ENCODE measurements around the gene BNC2. TPM values are rescaled to one million over a fixed set of nuclear protein-coding genes. Genes with fewer than 3 reads are reported as not detected.

BNC2 gene
- total RNA-seq, 1 donor from 2014 or later: not detected

GRCh38 chr9:16848179-16848578, 22.3 kb downstream of the BNC2 start:
- H3K4me1 Mint-ChIP-seq (ENCODE audit: low read depth): no peaks in the 10 kb centered on the region
- no peaks in the 10 kb centered on the region for H3K9me3 Mint-ChIP-seq
- H3K27ac Mint-ChIP-seq: no peak overlapping the region
- no peaks in the 10 kb centered on the region for H3K27me3 Mint-ChIP-seq (ENCODE audit: insufficient read depth)
- no peak overlapping the region for H3K4me3 Mint-ChIP-seq
- intact Hi-C loops (cut with micrococcal nuclease): no loop called here
- H3K36me3 Mint-ChIP-seq (ENCODE audit: low read depth): no peaks in the 10 kb centered on the region
- DNase-seq (ENCODE audit: low spot score): no peak

GRCh38 chr9:16846986-16847385, 23.5 kb downstream of the BNC2 start:
- H3K4me3 Mint-ChIP-seq: no peak overlapping the region

GRCh38 chr9:16846367-16846766, 24.1 kb downstream of the BNC2 start:
- no peaks in the 10 kb centered on the region for H3K27me3 Mint-ChIP-seq (ENCODE audit: insufficient read depth)
- H3K4me3 Mint-ChIP-seq: no peak overlapping the region
- no peaks in the 10 kb centered on the region for H3K36me3 Mint-ChIP-seq (ENCODE audit: low read depth)
- no peak overlapping the region for H3K27ac Mint-ChIP-seq
- intact Hi-C loops (cut with micrococcal nuclease): no loop called here
- no peak for DNase-seq (ENCODE audit: low spot score)
- H3K4me1 Mint-ChIP-seq (ENCODE audit: low read depth): no peaks in the 10 kb centered on the region
- H3K9me3 Mint-ChIP-seq: no peaks in the 10 kb centered on the region

More at GRCh38 chr9:16846986-16847385, 23.5 kb downstream of the BNC2 start:
- H3K4me1 Mint-ChIP-seq (ENCODE audit: low read depth): no peaks in the 10 kb centered on the region
- H3K27me3 Mint-ChIP-seq (ENCODE audit: insufficient read depth): no peaks in the 10 kb centered on the region
- DNase-seq (ENCODE audit: low spot score): no peak
- H3K36me3 Mint-ChIP-seq (ENCODE audit: low read depth): no peaks in the 10 kb centered on the region
- H3K9me3 Mint-ChIP-seq: no peaks in the 10 kb centered on the region
- intact Hi-C loops (cut with micrococcal nuclease): no loop called here
- H3K27ac Mint-ChIP-seq: no peak overlapping the region

GRCh38 chr9:16834817-16835216, 35.7 kb downstream of the BNC2 start:
- no peak overlapping the region for H3K27ac Mint-ChIP-seq
- DNase-seq (ENCODE audit: low spot score): no peak
- peaks cover 7% of the 10 kb centered on the region for H3K9me3 Mint-ChIP-seq
- no peaks in the 10 kb centered on the region for H3K4me1 Mint-ChIP-seq (ENCODE audit: low read depth)
- H3K4me3 Mint-ChIP-seq: no peak overlapping the region
- H3K36me3 Mint-ChIP-seq (ENCODE audit: low read depth): no peaks in the 10 kb centered on the region
- intact Hi-C loops (cut with micrococcal nuclease): no loop called here
- H3K27me3 Mint-ChIP-seq (ENCODE audit: insufficient read depth): no peaks in the 10 kb centered on the region

- Mint-ChIP-seq H3K9me3 (peaks cover 7% of the 10 kb centered on the region), H3K27ac (no peak overlapping the region), H3K36me3 (ENCODE audit: low read depth) (no peaks in the 10 kb centered on the region), H3K4me3 (no peak overlapping the region), H3K27me3 (ENCODE audit: insufficient read depth) (no peaks in the 10 kb centered on the region), H3K4me1 (ENCODE audit: low read depth) (no peaks in the 10 kb centered on the region)
- intact Hi-C loops (cut with micrococcal nuclease): no loop called here
- no peak for DNase-seq (ENCODE audit: low spot score)
Measured at GRCh38 chr9:16833296-16833835, 37.1 kb downstream of the BNC2 start.

- intact Hi-C loops (cut with micrococcal nuclease): no loop called here
Measured at GRCh38 chr9:16832101-16832500, 38.4 kb downstream of the BNC2 start.

GRCh38 chr9:16830806-16831205, 39.7 kb downstream of the BNC2 start:
- intact Hi-C loops (cut with micrococcal nuclease): no loop called here
- Mint-ChIP-seq H3K27me3 (ENCODE audit: insufficient read depth) (peaks cover 3% of the 10 kb centered on the region), H3K4me3 (no peak overlapping the region), H3K9me3 (peaks cover 7% of the 10 kb centered on the region), H3K36me3 (ENCODE audit: low read depth) (no peaks in the 10 kb centered on the region), H3K4me1 (ENCODE audit: low read depth) (no peaks in the 10 kb centered on the region), H3K27ac (no peak overlapping the region)
- no peak for DNase-seq (ENCODE audit: low spot score)

More at GRCh38 chr9:16832101-16832500, 38.4 kb downstream of the BNC2 start:
- Mint-ChIP-seq H3K4me1 (ENCODE audit: low read depth) (no peaks in the 10 kb centered on the region), H3K4me3 (no peak overlapping the region), H3K9me3 (peaks cover 7% of the 10 kb centered on the region), H3K27me3 (ENCODE audit: insufficient read depth) (peaks cover 3% of the 10 kb centered on the region), H3K27ac (no peak overlapping the region), H3K36me3 (ENCODE audit: low read depth) (no peaks in the 10 kb centered on the region)
- DNase-seq (ENCODE audit: low spot score): no peak

GRCh38 chr9:16828340-16829281, 41.9 kb downstream of the BNC2 start:
- no peaks in the 10 kb centered on the region for H3K4me1 Mint-ChIP-seq (ENCODE audit: low read depth)
- no peak overlapping the region for H3K27ac Mint-ChIP-seq
- no peaks in the 10 kb centered on the region for H3K36me3 Mint-ChIP-seq (ENCODE audit: low read depth)
- peaks cover 3% of the 10 kb centered on the region for H3K27me3 Mint-ChIP-seq (ENCODE audit: insufficient read depth)
- peaks cover 3% of the 10 kb centered on the region for H3K9me3 Mint-ChIP-seq
- H3K4me3 Mint-ChIP-seq: no peak overlapping the region
- intact Hi-C loops (cut with micrococcal nuclease): no loop called here
- no peak for DNase-seq (ENCODE audit: low spot score)

- Mint-ChIP-seq H3K27me3 (ENCODE audit: insufficient read depth) (peaks cover 3% of the 10 kb centered on the region), H3K4me3 (no peak overlapping the region), H3K27ac (no peak overlapping the region), H3K4me1 (ENCODE audit: low read depth) (no peaks in the 10 kb centered on the region), H3K9me3 (no peaks in the 10 kb centered on the region), H3K36me3 (ENCODE audit: low read depth) (no peaks in the 10 kb centered on the region)
- DNase-seq (ENCODE audit: low spot score): no peak
- intact Hi-C loops (cut with micrococcal nuclease): no loop called here
Measured at GRCh38 chr9:16825971-16826625, 44.4 kb downstream of the BNC2 start.

GRCh38 chr9:16825331-16825725, 45.1 kb downstream of the BNC2 start:
- no peak for DNase-seq (ENCODE audit: low spot score)
- H3K27ac Mint-ChIP-seq: no peak overlapping the region
- H3K4me1 Mint-ChIP-seq (ENCODE audit: low read depth): no peaks in the 10 kb centered on the region
- H3K36me3 Mint-ChIP-seq (ENCODE audit: low read depth): no peaks in the 10 kb centered on the region
- no peaks in the 10 kb centered on the region for H3K9me3 Mint-ChIP-seq
- peaks cover 3% of the 10 kb centered on the region for H3K27me3 Mint-ChIP-seq (ENCODE audit: insufficient read depth)
- H3K4me3 Mint-ChIP-seq: no peak overlapping the region
- intact Hi-C loops (cut with micrococcal nuclease): no loop called here

- Mint-ChIP-seq H3K36me3 (ENCODE audit: low read depth) (no peaks in the 10 kb centered on the region), H3K27ac (no peak overlapping the region), H3K27me3 (ENCODE audit: insufficient read depth) (peaks cover 3% of the 10 kb centered on the region), H3K9me3 (no peaks in the 10 kb centered on the region), H3K4me3 (no peak overlapping the region), H3K4me1 (ENCODE audit: low read depth) (no peaks in the 10 kb centered on the region)
- no peak for DNase-seq (ENCODE audit: low spot score)
- intact Hi-C loops (cut with micrococcal nuclease): no loop called here
Measured at GRCh38 chr9:16824545-16825330, 45.7 kb downstream of the BNC2 start.

- H3K9me3 Mint-ChIP-seq: no peaks in the 10 kb centered on the region
- no peak for DNase-seq (ENCODE audit: low spot score)
- no peaks in the 10 kb centered on the region for H3K36me3 Mint-ChIP-seq (ENCODE audit: low read depth)
- no peak overlapping the region for H3K4me3 Mint-ChIP-seq
- intact Hi-C loops (cut with micrococcal nuclease): no loop called here
- no peak overlapping the region for H3K27ac Mint-ChIP-seq
- peaks cover 3% of the 10 kb centered on the region for H3K27me3 Mint-ChIP-seq (ENCODE audit: insufficient read depth)
- no peaks in the 10 kb centered on the region for H3K4me1 Mint-ChIP-seq (ENCODE audit: low read depth)
Measured at GRCh38 chr9:16823906-16824305, 46.6 kb downstream of the BNC2 start.

All from activated T-helper 1 cell treated with anti-CD3 and anti-CD28 coated beads, Interleukin-12 subunit alpha, Interleukin-12 subunit beta, Interleukin-2, Interleukin-4 antibody, amounts not matched to agents 30 ng/mL and 10 ng/mL and 1 ng/mL, durations not matched to agents 14 hours and 24 hours and 36 hours (primary cell).